SIG-M5 treated with dmso at 0.1 percent for 504 hours (cell line): ENCODE data around the gene CCDC12.

Experiments used
- DNase-seq: peaks from one replicate; lab custom pipeline; 2025; ENCODE audit not compliant: unreplicated experiment; lab: John Stamatoyannopoulos, UW

The CCDC12 gene

DNA sequence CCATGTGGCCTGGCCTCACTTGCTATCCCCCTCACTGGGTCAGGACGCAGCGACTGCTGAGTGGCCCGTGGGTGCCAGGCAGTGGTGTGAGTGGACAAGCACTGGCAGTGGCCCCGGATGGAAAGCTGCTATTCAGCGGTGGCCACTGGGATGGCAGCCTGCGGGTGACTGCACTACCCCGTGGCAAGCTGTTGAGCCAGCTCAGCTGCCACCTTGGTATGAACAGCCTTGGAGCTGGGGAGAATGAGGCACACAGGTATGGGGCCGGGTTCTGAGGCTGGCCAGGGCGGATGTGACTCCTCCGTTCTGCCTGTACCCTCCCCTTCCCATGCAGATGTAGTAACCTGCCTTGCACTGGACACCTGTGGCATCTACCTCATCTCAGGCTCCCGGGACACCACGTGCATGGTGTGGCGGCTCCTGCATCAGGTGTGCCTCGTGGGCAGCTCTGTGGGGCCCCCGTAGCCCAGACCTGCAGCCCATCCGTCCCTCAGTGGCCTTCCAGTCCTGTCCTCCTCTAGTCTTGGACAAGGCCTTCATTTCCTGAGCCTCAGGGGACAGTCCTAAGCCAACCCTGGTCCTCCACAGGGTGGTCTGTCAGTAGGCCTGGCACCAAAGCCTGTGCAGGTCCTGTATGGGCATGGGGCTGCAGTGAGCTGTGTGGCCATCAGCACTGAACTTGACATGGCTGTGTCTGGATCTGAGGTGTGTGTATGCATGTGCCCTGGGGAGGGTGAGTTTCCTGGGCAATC, 31.1 kb upstream of the CCDC12 start:
- no peak for DNase-seq

DNA sequence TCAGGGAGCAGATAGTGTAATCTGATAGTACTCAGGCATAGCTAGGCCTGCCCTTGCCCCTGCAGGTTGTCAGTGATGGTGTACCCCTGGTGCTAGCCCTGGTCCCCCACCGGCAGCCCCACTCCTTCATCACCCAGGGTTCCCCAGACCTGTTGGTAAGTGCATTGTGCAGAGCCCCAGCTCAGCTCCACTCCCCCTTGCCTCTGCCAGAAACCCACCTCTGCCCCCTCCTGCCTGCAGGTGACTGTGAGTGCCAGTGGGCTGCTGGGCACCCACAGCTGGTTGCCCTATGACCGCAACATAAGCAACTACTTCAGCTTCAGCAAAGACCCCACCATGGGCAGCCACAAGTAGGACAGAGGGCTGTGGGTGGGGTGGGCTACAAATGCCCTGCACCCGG, 30.5 kb upstream of the CCDC12 start:
- no peak for DNase-seq

DNA sequence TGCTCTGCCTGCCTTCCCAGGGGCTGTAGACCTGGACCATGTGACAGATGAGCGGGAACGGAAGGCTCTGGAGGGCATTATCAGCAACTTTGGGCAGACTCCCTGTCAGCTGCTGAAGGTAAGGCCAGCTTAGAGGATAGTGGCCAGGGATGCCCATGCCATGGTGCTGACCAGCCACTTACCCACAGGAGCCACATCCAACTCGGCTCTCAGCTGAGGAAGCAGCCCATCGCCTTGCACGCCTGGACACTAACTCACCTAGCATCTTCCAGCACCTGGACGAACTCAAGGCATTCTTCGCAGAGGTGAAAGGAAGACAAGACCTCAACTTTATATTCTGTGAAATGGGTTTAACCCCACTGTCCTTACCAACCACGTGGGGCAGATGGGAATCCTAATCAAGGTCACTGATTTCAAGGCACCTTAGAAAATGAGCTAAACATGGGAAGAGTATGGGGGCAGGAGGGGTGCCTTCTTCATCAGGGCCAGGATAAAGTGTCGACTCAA, 29.7 kb upstream of the CCDC12 start:
- no peak for DNase-seq

DNA sequence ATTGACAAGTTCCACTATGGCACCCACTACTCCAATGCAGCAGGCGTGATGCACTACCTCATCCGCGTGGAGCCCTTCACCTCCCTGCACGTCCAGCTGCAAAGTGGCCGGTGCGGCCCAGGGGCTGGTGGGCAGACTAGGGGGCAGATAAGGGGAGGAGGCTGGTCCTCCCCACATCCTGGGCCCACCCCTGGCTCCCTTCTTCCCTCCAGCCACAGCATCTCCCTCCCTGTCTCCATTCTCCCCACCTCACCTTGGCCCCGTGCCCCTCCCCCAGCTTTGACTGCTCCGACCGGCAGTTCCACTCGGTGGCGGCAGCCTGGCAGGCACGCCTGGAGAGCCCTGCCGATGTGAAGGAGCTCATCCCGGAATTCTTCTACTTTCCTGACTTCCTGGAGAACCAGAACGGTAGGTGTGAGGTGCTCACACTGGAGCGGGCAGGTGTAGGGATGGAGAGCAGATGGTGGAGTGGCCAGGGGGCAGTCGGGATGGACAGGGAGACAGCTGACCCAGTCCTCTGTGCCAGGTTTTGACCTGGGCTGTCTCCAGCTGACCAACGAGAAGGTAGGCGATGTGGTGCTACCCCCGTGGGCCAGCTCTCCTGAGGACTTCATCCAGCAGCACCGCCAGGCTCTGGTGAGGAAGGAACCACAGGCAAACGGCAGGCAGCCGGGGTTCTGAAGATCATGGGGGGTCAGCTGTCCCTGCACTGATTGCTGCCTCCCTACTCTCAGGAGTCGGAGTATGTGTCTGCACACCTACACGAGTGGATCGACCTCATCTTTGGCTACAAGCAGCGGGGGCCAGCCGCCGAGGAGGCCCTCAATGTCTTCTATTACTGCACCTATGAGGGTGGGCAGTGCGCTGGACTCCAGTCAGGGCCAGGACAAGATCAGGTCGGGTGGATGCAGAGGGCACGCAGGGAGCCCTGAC, 28.9 kb upstream of the CCDC12 start:
- DNase-seq, result no peak

DNA sequence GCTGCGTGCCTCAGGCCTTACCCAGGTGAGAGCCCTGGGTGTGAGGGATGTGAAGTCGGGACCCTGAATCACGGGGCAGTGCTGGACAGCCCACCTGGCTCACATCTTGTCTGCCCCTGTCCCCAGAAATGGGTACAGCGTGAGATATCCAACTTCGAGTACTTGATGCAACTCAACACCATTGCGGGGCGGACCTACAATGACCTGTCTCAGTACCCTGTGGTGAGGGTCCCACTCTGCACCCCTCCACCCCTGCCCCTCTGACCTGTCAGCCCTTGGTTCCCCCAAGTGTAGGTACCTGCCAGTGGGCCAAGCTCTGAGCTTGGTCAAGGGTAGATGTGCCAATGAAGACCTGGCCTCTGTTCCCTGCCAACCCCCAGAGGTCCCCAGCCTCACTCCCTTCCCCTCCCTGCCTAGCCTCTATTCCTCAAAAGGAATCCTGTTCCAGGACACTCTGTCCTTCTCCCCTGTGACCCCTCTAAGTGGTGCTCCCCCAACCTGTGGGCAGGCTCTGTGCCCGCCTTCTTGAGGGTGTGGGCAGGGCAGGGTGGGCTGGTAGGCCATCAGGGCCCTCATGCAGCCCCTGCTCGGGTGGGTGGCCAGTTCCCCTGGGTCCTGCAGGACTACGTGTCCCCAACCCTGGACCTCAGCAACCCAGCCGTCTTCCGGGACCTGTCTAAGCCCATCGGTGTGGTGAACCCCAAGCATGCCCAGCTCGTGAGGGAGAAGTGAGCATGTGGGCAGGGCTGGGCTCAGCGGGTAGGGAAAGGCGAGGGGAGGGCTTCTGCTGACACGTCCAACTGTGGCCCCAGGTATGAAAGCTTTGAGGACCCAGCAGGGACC, 28.0 kb upstream of the CCDC12 start:
- DNase-seq, result no peak

DNA sequence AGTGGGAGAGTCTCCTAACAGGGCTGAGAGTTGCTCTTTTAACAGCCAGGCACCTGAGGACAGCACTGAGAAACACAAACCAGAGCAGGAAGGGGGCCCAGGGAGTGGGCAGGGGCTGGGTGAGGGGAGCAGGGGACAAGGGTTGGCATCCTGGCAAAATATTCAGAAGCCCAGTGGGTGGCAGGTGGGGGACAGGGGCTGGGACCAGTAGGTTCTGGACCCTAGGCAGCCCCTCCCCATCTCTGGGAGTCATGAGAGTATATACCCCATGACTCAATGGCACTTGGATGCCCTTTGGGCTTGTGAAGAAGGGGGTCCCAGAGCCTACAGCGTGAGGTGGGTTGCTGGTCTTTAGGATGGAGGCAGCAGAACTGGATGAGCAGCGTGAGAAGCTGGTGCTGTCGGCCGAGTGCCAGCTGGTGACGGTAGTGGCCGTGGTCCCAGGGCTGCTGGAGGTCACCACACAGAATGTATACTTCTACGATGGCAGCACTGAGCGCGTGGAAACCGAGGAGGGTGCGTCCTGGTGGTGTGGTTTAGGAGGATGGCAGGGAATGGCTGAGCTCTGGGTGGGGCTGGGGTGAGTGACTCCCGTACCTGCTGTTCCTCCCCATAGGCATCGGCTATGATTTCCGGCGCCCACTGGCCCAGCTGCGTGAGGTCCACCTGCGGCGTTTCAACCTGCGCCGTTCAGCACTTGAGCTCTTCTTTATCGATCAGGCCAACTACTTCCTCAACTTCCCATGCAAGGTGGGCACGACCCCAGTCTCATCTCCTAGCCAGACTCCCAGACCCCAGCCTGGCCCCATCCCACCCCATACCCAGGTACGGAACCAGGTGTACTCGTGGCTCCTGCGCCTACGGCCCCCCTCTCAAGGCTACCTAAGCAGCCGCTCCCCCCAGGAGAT, 27.2 kb upstream of the CCDC12 start:
- no peak for DNase-seq

DNA sequence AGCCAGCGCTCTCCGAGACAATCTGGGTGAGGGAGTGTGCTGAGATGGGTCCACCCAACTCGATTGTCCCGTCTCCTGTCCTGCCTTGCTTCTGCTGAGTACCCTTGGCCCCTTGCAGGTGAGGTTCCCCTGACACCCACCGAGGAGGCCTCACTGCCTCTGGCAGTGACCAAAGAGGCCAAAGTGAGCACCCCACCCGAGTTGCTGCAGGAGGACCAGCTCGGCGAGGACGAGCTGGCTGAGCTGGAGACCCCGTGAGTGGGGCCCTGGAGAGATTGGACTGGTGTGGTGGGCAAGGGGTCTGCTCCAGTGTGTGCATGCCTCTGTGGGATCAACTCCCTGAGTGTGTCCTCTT, 26.5 kb upstream of the CCDC12 start:
- DNase-seq, result no peak

DNA sequence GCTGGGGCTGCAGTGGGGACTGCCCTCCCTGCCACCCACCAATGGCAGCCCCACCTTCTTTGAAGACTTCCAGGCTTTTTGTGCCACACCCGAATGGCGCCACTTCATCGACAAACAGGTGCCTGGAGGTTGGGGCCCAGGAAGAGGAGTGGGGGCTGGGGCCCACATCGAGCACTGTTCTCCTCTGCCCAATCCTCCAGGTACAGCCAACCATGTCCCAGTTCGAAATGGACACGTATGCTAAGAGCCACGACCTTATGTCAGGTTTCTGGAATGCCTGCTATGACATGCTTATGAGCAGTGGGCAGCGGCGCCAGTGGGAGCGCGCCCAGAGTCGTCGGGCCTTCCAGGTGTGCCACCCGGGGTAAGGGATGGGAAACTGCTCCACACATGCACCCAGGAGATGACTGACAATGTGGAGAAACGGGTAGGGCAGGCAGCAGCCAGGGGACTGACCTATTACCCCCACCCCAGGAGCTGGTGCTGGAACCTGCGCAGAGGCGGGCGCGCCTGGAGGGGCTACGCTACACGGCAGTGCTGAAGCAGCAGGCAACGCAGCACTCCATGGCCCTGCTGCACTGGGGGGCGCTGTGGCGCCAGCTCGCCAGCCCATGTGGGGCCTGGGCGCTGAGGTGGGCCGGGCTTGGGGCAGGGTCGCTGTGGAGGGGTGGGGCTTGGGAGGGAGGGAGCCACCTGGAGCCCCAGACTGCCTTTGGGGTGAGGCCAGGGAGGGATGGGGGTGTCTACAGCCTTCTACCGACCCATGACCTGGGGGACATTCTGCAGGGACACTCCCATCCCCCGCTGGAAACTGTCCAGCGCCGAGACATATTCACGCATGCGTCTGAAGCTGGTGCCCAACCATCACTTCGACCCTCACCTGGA, 25.9 kb upstream of the CCDC12 start:
- DNase-seq, result no peak

DNA sequence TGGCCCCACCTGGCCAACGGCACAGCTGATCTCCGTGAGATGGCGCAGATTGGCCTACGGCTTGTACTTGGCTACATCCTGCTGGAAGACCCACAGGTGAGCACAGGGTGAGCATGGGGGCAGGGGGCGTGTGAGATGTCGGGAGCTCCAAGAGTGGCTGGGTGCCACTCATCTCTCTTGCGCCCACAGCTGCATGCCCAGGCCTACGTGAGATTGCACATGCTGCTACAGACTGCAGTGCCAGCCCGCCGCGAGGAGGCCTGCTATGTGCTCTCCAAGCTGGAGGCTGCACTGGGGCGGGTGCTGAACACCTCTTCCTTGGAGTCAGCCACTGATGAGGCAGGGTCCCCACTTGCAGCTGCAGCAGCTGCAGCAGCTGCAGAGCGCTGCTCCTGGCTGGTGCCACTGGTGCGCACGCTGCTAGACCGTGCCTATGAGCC, 25.2 kb upstream of the CCDC12 start:
- no peak for DNase-seq

DNA sequence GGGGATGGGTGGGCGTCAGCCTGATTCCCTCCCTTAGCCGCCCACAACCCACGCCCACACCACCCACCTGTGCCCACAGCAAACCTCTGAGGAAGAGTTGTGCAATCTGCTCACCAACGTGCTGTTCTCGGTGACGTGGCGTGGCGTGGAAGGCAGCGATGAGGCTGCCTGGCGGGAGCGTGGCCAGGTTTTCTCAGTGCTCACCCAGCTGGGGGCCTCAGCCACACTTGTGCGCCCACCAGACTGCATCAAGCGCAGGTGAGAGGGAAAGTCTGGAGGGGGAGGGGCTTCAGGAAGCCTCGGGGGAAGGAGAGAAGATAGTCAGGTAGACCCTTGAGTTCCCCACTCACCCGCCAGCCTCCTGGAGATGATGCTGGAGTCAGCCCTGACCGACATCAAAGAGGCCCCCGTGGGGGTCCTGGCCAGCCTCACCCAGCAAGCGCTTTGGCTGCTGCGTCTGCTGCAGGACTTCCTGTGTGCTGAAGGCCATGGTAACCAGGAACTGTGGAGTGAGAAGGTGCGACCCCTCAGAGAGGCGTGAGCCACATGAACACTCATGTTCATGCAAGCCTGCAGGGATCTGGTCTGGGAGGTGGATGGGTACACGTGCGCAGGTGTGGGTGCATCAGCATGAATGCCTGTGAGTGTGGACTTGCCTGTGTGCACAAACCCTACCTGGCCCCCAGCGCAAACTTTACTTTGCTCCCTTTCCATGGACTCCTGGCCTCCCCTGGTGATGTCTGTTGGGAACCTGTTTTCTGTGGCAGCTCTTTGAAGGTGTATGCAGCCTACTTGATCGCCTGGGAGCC, 24.6 kb upstream of the CCDC12 start:
- DNase-seq, result no peak

DNA sequence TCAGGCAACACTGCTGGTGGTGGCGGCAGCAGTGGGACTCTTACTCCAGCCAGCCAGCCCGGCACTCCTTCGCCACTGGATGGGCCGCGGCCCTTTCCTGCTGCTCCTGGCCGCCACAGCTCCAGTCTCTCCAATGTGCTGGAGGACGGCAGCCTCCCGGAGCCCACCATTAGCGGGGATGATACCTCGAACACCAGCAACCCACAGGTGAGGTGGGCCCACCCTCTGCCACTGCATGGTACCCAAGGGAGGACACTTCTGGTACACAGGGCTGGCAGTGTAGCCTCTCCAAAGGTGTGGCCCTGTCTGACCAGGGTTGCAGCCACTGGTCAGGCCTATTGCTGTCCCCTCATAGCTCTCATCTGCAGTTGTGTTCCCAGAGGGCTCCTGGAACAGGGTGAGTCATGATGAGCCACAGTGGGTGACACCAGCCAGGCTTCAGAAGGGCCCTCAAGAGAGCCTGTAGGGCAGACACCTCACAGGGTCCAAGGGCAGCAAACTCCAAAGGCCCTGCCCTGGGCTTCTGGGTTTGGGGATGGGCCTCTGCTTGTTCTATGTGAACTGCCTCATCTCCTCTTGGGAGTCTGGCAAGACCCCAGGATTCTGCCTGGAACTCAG, 23.8 kb upstream of the CCDC12 start:
- no peak for DNase-seq

DNA sequence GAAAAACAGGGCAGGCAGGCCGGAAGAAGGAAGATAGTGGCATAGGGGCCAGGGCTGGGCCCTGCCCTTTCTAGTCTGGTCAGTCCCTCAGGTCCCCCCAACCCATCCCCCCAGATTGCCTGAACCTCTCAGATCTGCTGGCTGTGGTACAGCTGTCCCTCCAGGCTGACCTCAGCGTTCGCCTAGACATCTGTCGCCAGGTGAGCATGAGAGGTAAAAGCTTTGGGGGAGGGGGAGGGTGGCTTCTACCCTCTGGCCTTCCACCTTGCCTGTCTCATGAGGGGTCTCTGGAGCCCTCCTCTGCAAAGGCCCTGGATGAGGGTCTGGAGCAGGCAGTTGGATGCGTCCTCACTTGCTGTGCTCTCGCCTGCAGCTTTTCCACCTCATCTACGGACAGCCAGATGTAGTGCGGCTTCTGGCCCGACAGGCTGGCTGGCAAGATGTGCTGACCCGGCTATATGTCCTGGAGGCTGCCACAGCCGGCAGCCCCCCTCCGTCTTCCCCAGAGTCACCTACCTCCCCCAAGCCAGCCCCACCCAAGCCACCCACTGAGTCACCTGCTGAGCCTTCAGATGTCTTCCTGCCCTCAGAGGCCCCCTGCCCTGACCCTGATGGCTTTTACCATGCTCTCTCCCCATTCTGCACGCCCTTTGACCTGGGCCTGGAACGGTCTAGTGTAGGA, 23.1 kb upstream of the CCDC12 start:
- no peak for DNase-seq

DNA sequence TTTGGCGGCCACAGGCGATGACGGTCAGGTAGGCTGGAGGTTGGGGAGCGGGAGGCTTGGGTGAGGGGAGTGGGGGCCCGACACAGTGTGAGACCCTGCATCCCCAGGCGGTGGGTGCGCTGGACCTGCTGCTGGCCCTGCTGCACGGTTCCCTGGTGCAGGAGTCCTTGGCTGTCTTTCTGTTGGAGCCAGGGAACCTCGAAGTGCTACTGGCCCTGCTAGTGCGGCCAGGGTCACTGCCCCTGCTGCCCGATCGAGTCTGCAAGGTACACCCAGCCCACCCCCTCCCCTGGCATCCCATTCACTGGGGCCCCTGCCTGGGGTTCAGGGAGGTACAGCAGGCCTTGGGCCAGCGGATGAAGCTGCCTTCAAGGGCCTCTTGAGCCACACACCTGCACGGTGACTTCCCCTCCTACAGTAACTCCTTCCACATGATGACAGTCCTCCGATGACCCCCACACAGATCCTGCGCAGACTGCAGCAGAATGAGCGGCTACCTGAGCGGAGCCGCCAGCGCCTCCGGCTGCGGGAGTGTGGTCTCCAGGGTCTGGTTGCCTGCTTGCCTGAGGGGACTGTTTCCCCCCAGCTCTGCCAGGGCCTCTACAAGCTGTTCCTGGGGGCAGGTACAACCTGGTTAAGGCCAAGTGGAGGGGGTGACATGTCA, 22.4 kb upstream of the CCDC12 start:
- DNase-seq, result no peak

DNA sequence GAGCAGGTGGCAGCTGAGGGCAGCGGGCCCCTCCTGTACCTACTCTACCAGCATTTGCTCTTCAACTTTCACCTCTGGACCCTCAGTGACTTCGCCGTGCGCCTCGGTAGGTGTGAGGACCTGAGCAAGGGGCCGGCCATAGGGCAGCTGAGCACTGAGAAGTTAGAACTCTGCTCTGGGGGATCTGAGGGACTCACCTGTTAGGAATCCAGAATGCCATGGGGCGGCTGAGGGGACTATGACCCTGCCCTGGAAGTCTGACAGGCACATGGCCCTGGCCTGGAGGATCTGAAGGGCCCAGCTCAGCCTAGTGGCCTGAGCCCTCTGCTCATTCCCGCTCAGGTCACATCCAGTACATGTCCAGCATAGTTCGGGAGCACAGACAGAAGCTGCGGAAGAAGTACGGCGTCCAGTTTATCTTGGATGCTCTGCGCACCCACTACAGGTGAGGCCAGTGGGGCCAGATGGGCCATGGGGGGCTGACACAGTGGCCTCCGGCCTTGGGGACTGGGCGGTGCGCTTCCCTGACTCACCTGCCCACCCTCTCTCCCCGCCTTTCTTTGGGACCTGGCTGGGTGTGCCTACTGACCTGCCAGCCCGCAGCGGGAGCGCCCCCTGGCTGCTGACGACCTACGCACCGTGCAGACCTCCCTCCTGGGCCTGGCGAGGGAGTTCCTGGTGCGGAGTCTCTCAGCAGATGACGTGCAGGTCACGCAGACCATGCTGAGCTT, 21.7 kb upstream of the CCDC12 start:
- peak; percentile 6 for DNase-seq

DNA sequence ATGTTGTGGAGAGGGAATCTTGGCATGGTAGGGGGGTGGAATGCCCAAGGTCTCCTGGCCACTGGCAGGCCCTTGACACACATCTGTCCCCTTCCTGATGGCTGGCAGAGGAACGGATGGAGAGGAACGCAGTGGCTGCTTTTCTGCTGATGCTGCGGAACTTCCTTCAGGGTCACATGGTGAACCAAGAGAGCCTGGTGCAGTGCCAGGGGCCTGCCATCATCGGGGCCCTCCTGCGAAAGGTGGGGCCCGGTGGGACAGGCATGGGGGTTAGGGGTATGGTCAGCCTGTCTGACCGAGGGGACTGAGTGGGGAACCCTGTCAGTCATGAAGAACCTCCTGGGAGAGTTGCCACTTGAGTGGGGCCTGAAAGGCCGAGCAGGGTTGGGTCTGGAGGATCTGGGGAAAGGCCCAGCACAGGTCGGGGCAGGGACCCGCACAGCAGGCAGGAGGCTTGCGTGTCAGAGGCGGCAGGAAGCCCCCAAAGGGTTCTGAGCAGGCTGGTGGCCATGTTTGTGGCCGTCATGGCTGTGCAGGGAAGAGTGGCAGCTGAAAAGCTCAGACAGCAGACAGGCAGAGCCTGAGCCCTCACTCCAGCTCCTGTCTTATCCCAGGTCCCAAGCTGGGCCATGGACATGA, 21.0 kb upstream of the CCDC12 start:
- no peak for DNase-seq
